SH-SY5Y (cell line): ENCODE measurements around the gene SART1.

Source experiments
- GATA2 ChIP-seq: IDR thresholded peaks from 2 replicates; pipeline ENCODE4 v1.6.1; 2011; ENCODE audit warnings: mild to moderate bottlenecking, low read depth, low read length
- GATA3 ChIP-seq: IDR thresholded peaks from 2 replicates; pipeline ENCODE4 v1.6.1; 2011; ENCODE audit warnings: low read depth, mild to moderate bottlenecking, low read length, moderate library complexity

DNA sequence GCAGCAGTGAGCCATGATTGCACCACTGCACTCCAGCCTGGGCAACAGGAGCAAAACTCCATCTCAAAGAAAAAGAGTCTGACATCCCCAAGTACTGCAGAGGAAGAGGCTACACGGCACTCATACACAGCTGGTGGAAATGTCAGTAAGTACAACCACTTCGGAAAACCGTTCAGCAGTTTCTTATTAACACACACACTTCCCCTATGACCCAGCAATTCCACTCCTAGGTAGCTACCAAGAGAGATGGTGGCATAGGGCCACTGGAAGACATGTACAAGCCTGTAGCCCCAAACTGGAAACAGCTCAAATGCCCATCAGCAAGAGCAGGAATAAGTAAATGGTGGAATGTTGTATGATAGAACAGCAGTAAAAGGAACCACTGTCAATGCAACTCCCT lies 39.0 kb upstream of the SART1 start:
- TF ChIP-seq GATA3 = no peak
- no peak for TF ChIP-seq GATA2
